Measurements from ENCODE around the gene FRK.

- TF ChIP-seq POLR2A (IDR thresholded peaks at IDR 0.05) (no peak), CTCF (IDR thresholded peaks at IDR 0.05) (no peak)
Observed at GRCh38 chr6:116004841-116005815, 55.6 kb downstream of the FRK start.
